Activated T-cell treated with anti-CD3 and anti-CD28 coated beads for 48 hours (primary cell): ENCODE measurements around the gene SLC39A11.
"Not testable (repeated sequence)": the region's sequence is repeated elsewhere in the genome, so short reads cannot be mapped to it uniquely, and the experiment has no call there.

Source experiments
- DNase-seq: peaks from one replicate; pipeline ENCODE4 v3.0.0-alpha.2; 2020; ENCODE audit warnings: low read depth

SLC39A11 gene

DNA sequence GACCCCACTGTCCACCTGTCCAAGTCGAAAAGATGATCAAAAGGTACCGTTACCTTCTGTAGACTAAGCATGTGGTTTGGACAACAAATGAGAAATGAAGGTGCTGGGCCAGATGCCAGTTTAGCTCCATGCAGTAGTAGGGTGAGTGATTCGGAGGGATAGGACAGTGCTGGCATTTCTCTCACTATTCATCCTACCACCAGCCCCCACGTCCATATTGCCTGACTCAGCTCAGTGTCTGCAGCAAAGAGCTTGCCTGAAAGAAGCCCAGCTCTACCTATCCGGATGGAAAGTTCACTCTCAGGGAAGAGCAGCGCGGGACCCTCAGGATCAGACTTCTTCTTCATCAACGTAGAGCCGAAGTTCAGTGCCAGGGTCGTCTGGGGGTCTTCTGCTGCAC is 145.0 kb downstream of the SLC39A11 start:
- DNase-seq = no peak

DNA sequence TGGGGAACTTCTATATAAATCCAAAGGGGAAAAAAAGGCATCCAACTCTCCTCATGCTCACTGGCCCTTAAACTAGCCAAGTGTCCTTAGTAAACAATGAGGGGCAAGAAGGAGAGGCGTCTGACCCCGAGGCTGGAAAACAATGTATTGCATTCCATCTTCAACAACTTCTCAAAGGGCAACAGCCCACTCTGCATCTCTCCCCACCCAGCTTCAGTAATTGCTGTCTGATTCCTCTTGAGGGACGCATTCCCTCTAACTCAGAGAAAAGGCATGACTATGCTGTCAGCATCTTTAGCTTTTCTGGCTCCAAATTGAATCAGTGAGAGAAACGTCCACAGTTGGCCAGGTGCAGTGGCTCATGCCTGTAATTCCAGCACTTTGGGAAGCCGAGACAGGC is 145.8 kb downstream of the SLC39A11 start:
- DNase-seq = no peak

DNA sequence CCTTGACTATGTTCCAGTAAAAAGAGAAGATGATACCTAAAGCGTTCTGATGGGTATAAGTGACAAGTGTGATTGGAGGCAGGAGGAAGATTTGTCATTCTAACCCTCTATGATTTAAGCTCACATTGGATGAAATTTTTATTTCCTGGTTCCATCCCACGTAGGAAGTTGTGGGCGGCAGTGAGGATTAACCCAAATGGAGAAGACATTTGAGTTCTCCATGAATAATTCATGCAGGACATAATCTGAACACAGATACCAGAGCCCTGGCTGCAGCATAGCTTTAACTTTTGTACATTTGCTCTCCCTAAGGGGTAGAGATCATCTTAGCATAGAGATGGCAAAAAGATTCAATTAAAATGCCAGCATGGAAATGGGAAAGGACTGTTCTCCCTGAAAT is 146.3 kb downstream of the SLC39A11 start:
- DNase-seq = no peak

DNA sequence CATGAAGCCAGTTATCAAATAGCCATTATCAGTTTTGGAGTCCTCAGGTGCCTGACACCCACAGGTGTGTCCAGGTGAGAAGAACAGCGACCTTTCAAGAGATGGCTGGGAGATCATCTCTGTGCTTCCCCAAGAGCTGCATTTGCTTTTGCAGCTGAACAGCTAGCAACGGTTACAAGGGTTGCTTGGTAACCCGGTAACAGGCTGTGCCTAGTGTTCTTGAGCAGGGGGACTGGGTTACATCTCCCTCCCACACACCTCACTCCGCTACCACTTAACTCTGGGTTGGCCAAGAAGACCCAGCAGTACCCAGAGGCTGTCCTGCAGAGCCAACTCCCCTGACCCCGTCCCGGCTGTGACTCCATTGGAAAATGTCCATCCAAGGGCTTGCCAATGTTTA is 147.0 kb downstream of the SLC39A11 start:
- DNase-seq = no peak

DNA sequence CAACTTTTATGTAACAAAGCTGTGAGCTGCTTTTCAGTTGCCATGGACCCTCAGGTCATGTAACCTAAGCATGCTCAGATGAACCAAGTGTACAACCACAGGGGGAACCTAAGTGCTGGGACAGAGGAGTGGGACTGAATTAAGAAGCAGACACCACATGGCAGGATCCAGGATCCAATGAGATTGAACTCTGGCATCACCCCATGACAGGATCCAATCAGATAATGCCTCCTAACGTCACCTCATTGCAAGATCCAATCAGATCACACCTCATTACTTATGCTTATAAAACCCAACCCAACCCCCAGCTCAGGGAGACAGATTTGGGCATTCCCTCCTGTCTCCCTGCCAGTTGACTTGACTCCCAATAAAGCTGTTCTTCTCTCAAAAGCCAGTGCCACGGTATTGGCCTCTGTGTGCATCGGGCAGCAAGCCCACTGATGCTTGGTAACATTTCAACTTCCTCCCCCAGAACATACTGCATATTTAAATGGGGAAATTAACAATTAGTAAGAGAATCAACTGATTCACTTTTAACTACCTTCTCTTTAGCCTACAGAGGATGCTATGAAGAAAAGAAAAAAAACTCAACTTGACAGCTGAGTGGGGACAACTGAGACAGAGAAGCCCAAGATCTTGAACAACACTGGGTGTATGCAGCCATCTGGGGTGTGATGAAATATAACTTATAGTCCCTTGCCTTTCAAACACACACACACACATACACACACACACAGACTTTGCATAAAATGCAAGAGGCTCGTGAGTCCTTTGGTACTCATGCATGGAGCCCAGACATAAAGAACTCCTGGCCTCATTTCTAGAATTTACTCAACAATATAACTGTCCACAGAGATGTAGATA is 148.4 kb downstream of the SLC39A11 start:
- no peak for DNase-seq

DNA sequence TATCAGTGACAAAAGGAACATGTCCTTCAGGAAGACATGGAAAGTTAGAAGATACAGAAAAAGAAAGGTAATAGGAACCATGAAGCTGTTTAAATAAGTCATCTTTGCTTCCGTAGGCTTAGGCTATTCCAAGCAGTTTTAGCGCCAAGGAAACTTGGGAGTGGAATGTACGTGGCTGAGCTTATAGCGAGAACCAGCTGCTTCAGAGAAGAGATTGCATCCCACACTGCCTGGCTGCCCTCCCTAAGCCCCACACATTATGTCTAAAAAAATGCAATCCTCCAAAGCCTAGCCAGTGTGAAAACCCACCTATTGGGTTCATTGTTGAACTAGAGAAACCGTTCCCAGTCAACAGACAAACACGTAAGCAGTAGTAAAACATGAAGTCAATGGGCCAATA is 149.9 kb downstream of the SLC39A11 start:
- no peak for DNase-seq

DNA sequence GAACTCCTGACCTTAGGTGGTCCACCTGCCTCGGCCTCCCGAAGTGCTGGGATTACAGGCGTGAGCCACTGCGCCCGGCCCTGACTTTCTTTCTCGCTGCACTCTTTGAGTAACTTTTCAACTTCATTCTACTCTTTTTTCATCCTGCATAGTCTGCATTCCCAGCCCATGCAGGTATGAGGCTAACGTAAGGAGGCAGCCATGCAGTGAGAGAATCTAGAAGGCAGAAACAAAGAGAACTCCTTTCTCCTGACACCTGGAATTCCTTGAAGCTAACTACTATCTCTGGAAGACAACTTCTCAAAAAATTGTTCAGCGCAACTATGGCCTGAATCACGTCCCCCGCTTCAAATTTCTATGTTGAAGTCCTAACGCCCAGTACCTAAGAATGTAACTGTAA is 152.0 kb downstream of the SLC39A11 start:
- no peak for DNase-seq

DNA sequence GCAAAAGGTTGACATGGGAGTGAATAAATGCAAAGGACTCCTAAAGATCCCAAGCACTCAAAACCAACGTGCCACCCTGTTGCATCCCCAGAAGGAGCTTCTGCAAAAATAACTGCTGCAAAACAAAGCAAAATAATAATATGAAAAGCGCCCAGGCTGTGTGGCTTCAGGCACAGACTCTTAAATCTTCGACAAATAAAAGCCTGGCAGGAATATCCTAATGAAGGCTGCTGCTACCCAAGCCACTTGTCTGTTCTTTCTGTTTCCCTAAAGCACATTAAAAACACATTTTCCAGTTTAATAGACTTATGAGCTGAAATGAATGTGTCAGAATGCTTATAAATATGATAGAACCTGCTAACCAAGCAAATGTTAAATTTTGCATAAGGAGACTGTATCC is 154.0 kb downstream of the SLC39A11 start:
- no peak for DNase-seq

DNA sequence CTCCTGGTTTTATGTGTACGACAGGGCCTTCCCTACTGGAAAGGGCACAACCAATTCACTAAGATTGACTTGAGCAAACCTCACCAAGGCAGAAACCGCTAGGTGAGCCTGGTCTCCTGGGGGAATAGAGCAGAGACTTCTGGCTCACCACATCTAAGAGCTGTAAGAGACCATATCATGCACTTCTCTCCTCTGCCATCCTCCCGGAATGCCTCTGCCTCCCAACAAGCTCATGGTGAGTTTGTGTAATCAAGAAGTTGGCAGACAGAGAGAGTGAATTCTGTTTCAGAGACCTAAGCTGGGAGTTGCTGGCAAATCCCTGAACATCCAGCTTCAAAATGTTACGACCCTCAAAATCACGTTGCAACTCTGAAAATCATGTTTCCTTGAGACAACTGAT is 154.8 kb downstream of the SLC39A11 start:
- no peak for DNase-seq

DNA sequence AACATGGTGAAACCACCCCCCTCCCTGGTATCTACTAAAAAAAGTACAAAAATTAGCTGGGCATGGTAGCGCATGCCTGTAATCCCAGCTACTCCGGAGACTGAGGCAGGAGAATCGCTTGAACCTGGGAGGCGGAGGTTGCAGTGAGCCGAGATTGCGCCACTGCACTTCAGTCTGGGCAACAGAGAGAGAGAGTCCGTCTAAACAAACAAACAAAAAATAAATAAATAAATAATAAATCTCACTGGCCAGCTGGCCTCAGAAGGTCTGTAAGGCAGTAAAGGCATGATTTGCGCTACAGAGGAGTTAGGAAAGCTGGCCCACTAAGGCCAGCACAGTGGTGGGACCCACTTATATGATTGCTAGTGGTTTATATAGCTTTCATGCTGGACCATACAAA is 155.2 kb downstream of the SLC39A11 start:
- DNase-seq = not testable (repeated sequence)

DNA sequence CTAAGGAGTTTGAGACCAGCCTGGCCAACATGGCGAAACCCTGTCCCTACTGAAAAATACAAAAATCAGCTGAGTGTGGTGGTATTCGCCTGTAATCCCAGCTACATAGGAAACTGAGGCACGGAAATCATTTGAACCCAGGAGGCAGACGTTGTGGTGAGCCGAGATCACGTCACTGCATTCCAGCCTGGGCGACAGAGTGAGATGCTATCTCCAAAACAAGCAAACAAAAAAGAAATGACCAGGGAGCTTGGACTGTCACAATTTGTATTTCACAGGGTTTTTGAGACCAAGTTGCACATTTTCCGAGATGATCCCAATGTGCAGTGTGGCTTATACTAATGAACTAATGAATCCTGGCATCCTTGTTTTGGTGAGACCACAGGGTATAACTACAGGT is 156.5 kb downstream of the SLC39A11 start:
- no peak for DNase-seq

DNA sequence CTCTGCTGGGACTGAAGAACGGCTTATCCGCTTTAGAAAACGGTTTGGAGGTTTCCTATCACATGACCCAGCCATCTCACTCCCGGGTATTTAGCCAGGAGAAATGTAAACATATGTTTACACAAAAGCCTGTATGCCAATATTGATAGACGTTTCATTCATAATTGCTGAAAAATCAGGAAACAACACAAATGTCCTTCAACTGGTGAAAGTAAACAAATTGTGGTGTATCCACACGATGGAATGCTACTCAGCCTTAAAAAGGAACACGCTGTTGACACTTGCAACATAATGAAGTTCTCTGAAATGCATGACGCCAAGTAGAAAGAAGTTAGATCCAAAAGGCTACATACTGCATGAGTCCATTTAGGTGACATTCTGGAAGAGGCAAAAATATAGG is 157.6 kb downstream of the SLC39A11 start:
- no peak for DNase-seq

DNA sequence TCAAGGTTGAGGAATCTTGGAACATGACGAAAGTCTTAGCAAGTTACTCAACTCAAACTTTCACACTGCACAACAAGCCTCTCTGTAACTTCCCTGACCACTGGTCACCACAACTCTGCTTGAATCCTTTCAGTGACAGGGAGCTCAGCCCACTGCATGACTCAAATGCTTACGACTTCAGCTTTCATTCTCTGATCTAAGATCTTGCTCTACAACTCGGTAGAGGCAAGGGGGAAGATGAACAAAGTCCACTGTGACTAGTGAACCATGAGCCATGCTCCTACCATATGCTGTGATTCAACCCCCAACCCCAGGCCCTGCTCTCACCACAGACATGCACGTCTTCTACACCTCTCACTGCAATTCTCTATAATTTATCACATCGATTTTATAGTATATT is 160.9 kb downstream of the SLC39A11 start:
- no peak for DNase-seq

DNA sequence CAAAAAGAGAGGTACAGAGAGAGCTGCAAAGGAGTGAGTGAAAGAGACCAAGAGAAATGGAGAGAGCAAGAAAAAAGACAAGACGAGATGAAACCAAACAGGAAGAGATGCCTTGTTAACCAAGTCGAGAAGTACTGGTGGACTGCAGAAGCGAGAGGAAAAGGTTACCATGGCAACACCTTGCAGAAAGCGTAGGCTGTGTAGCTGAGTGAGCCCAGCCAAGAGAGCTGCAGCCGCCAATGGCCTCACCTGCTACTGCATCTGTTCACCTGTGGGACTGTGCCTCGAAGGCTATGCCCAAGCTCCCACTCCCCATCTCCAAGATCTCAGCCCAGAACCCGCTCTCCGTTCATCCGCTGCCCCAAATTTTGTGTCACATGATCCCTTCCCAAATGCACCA is 161.3 kb downstream of the SLC39A11 start:
- DNase-seq = no peak

DNA sequence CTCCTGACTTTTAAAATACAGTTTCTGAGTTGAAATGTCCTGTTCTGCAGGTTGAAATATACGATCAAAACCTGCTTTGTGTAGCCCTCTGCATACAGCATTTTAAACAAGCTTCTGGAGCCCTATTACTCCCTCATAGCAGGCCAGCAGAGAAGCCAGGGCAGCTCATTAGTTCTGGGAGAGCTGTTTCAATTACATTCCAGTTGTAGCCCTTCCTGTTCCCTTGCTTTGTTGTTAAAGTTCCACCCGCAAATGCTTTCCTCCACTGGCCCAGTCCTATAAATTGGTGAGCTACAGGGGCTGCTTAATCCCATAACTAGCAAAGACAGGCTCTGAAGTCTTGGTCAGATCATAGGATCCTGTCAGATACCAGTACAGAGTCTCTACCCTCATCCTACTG is 162.5 kb downstream of the SLC39A11 start:
- DNase-seq = no peak

DNA sequence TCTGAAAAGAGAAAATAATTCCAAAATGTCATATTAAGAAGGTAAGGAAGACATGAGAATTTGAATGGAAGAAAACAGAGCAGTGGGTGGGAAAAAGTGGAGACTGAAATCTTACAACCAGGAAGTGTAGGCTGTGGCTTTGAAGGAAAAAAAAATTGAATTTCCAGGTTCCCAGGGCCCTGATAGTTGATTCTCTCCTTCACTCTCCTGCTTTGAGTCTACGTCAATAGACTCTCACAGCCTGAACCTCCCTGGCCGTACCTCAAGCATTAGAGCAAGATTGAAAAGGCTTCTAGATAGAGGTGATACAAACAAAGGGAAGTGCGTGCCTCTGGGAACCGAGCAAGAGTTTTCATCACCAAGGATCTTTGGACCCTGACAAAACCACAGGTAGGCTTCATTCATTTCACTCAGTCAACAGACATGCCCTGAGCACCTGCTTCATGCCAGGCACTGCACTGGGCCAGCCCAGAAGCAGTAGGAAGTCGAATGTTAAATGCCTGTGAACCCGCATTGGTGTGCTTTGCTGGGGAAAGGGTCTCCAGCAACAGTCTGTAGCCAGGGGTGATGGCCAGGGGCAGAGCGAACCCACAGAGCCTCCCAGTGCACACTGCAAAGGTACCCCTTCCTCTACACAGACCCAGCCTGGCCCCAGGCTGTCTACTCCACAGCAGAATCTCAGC is 163.9 kb downstream of the SLC39A11 start:
- no peak for DNase-seq

DNA sequence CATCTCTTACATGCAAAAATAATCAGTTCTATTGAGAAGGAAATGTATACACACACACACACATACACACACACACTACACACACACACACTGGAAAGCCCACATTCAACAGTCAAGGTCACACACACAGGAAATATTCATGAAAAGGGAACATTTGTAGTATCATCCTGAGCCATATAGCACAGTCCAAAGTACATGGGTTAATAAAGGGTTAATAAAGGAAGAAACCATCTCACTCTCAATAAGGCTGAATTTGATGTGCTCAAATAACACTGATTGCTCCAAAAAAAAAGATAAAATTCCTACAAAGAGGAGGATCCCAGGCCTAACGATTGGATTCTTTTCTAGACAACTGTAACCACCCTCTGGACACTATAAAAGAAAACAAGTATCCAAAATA is 164.7 kb downstream of the SLC39A11 start:
- no peak for DNase-seq

DNA sequence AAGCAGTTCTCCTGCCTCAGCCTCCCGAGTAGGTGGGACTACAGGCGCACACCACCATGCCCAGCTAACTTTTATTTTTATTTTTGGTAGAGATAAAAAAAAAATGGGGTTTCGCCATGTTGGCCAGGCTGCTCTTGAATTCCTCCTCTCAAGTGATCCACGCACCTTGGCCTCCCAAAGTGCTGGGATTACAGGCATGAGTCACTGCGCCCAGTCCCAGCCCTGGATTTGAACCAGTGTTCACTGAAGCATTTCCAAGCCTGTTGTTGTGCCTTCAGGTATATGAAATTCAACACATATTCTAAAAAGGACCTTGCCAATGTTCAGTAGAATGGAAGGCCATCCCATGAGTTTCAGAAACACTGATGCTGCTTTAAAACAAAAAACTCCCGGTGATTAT is 165.3 kb downstream of the SLC39A11 start:
- DNase-seq = no peak

DNA sequence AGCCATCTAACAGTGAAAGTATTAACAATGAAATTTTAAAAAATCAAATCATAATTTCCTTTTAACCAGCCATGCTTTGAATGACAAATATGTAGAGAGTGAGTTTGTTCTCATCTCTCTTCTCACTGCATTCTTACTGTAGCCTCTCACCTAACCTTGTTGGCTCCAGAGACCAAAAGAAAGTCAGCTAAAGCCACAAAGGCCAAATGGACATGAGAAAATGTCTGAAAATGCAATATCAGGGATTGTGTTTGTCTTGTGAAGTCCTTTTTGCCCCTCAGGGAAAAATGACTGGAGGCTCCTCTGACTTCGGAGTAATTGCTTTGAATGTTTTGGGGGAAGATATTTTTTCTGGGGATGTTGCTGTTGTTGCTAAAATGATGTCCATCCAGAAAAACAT is 166.3 kb downstream of the SLC39A11 start:
- DNase-seq = no peak

DNA sequence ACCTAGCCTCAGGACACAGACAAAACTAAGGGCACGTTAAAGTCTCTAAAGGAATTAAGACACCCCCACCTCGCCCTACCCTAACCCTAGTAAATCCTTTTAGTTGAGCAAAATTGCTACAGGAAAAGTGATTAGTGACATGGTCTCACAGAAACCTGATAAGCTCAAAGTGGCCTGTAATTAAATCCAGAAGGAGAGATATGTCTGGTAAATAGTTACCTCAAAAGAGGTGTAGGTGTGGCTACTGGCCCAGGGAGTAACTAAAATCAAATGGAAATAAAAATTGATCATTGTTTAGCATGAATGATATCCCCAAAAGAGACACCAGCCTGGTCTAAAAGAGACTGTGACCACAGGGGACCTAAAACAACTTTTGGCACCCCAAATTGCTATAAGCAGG is 168.3 kb downstream of the SLC39A11 start:
- DNase-seq = no peak

DNA sequence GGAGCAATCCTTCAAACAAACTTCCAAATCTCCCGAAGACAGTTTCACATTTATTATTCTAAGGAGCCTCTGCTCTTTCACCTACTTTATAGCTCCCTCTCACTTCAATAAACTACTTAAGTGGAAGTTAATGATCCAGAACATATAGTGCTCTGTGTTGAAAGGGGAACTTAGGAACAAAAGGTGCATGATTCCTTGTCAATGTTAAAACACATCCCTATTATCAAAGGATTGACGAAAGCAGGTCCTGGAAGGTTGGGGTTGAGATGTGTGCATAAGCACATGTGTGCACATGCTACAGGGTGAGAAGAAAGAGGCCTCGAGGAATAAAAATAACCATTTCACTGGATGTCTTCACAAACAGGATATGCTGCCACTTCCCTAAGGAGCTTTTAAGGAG is 170.3 kb downstream of the SLC39A11 start:
- no peak for DNase-seq

DNA sequence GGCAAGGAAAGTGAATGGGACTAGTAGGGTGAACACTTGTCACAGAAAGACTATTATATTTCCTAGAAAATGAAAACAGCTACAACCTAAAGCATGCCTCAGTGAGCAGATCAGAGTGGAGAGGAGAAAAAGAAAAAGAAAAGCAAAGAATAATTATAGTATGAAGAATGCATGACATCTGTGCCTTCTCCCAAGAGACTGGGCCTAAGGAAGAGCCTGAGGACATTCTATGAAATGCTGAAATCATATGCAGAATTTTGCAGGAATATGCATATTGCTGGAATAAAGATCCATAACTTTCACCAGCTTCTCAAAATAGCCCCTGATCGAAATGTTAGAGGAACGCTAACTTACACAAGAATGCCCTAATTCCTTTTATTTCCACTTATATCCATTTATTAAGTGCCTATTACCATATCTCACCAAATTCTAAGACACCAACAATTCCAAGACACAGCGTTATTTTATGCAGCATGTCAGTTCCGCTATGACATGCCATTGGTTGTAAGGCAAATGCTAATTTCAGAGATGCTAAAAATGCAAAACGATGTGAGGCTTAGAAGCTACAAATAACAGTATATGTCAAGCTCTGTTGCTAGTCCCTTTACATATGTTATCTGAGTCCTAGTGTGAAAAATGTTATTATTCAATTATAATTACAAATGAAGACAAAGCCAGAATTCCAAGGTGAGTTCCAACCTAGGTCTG is 171.0 kb downstream of the SLC39A11 start:
- no peak for DNase-seq

DNA sequence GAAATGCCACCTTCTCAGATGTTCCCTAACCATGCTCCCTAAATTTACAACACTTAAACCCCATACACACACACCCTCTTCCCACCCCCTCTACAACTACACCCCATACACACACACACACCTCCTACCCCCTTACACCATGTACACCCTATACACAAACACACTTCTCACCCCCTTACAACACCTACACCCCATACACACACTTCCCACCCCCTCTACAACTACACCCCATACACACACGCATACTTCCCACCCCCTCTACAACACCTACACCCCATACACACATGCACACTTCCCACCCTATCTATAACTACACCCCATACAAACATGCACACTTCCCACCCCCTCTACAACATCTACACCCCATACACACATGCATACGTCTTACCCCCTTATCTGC is 172.0 kb downstream of the SLC39A11 start:
- no peak for DNase-seq
